ENCODE data around the gene PFDN6.

GRCh38 chr6:33264015-33264414 is 25.4 kb upstream of the PFDN6 start:
- no peak for TF ChIP-seq POLR2AphosphoS5 (IDR thresholded peaks at IDR 0.05)
- no peak for TF ChIP-seq POLR2A (IDR thresholded peaks at IDR 0.05)
- TF ChIP-seq CTCF (IDR thresholded peaks at IDR 0.05): no peak
